SW 1271 (cell line): Measurements from ENCODE around the gene HS3ST4.

Source experiments
- DNase-seq, 2 experiments: peaks; one replicate each; lab custom pipeline; 2025; lab: John Stamatoyannopoulos, UW

Gene HS3ST4

DNA sequence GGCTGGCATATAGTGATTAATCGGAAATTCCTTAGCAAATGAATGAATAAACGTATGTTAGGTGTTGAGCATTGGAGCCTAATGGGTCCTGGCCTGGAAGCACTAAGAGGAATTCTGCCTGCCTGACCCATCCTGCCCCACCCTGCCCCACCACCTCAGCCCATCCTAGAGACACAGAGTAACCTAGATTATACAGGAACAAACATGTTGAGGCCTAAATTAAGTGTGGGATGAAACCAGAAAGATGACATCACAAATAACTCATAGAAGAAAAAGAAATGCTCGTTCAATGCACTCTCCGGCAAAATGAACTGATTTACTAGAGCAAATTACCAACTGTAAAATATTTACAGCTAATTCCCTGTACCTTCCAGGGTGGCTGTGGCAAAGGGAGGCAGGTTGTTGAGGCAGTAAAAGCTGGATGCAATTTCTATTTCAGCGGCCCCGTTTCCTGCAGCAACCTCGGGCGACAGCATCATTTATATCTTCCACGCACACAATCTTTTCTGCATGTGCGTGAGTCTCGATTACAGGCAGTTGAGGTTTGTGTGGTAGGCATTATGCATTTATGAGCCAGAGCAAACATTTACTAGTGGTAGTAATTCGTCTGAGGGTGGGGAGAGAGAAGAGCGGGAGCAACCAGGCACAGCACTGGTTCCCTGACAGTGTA, 417.2 kb downstream of the HS3ST4 start:
- DNase-seq, result no peak

DNA sequence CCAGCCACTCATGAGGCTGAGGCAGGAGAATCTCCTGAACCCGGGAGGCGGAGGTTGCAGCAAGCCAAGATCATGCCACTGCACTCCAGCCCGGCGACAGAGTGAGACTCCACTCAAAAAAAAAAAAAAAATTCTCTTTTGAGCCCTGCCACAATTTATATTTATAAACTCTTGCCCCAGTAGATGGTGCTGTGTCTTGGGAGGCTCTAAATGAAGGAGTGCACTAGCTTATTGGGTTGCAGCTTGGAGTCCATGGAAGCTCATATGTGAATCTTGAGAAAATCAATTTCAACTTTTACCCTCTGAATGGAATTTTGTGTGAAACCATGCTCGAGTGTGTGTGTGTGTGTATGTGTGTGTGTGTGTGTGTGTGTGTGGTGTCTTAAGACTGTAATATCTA, 420.1 kb downstream of the HS3ST4 start:
- no peak for DNase-seq

DNA sequence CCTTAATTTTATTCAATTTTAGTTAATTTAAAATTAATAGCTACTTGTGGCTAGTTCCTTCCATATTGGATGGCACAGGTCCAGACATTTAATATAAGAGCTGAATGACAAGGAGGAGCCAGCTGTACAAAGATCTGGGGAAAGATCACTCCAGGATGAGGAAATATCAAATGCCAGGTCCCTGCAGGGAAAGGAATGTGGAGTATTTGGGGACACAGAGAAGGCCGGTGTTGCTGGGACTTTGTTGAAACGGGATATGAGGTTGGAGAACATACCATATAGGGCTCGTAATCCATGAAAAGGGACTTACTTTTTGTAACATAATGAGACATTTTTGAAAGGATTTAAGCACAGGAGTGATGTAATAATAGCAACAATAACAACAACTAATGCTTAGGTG, 426.8 kb downstream of the HS3ST4 start:
- no peak for DNase-seq

DNA sequence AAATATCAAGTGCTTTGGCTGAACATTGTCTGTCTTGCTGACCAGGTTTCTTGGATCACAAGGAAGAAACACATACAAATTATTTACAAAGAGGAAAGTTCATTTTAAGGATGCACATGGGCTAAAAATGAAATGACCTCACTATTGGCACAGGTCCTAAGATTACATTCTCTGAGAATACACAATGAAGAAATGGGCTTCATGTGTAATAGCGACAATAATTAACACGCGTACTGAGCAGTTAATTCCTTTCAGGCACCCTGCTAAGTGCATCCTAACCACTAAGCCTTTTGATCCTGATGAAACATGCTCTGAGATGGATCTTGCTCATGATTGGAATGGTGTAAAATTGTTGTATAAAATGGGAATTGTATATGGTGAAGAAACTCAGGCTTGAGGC, 429.0 kb downstream of the HS3ST4 start:
- DNase-seq, result no peak

DNA sequence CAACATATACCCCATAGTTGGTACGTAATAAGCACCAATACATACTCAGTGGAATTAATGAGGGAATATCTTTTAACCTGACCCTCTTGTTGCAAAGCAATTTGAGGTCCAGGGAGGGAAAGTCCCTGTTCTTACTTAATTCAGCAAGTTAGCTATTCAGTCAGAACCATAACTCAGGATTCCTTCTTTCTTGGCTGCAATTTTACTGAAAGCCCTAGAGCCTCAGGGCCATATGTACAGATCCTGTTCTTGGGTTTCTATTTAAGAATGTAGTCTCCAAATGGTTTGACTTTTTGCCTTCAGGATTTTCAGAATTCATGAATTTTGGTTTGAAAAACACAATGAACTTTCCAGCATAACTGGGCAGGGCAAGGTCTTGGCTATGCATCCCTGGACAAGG, 436.5 kb downstream of the HS3ST4 start:
- no peak for DNase-seq

DNA sequence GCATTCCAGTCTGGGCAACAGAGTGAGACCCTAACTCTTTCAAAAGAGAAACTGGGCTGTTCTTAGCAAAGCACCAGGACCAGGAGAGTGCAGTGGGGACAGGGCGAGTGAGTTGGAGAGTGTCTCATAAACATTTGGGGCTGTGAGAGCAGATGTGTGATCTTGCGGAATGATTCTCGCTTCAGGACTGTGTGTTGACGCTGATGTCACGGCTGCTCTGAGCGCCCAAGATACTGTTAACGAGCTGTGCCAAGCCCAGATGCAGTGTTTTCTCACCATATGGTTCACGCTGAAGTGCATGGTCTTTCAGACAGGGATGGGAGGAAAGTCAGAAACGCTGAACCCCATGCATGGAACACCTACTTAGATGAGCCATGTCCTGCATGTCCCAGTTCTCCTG, 438.2 kb downstream of the HS3ST4 start:
- no peak for DNase-seq

DNA sequence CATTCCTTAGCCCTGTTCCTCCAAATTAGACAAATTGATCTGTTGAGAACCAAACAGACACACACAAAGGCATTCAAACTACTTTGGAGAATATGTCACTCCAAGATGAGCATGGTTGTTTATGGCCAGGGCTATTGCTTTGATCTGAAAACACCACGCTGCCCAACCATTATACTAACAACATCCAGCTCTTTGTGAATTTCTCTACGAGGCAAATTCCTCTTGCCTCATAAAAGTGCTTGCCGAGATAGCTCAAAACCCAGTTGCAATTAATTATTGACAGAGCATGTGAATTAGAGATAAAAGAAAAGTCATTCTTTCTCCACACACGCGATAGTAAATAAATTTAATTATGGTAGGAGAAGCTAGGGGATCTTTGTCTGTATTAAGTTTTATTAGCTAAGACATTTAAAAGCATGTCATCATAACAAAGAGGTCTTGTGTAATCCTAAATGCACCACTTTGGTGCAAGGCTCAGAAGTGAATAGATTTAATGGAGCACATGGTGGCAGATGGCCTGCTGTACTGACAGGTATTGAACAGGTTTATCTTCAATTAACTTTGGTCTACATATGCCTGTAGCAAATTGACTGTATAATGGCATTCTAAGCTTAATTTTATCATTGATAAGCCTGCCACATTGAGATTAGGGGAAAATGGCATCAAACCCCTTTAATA, 441.8 kb downstream of the HS3ST4 start:
- DNase-seq, result no peak

DNA sequence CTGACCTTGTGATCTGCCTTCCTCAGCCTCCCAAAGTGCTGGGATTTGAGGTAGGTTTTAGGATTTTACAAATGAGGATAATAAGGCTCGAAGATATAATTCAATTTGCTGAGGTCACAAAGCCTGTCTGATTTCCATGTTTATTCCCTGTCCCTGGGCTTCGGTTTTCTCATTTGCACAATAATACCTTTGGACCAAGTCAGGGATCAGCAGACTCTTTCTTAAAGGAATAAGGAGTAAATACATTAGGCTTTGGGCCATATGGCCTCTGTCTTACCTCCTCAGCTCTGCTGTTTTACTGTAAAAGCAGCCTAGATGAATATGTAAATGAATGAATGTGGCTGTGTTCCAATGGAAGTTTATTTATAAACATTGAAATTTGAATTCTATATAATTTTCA, 442.8 kb downstream of the HS3ST4 start:
- no peak for DNase-seq

DNA sequence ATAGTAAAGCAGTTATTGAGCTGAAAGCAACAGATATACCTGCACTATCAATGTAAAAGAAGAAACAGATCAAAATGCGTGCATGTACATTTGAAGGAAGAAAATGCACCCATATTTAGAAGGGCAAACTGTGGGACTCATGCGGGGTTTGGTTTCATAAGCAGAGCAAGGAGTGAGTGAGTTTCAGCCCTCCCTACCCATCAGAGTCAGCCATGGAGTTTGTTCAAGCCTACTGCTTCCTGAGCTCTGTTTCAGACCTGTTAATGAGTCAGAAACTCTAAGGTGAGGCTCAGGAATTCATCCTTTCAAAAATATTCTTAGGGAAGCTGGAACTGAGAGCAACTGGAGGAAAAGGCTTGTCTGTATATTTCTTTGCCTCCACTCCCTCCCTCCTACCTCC, 446.2 kb downstream of the HS3ST4 start:
- no peak for DNase-seq

DNA sequence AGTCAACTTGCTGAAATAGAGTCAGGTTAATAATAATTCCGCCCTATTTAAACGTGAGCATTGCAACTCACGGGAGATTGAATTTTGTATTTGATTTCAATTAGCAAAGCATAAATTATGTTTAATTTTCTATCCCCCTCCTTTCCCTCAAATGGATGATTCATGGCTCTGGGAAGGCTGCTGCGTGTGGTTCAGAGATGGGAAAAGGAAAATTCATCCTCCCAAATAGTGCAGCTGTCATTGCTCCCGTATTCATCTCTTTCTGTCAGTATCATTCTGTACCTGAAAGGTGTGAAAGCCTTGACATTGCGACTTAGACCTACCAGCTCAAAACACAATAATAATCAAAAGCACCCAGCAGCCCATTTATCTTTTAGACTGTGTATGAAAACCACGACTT, 447.3 kb downstream of the HS3ST4 start:
- no peak for DNase-seq

DNA sequence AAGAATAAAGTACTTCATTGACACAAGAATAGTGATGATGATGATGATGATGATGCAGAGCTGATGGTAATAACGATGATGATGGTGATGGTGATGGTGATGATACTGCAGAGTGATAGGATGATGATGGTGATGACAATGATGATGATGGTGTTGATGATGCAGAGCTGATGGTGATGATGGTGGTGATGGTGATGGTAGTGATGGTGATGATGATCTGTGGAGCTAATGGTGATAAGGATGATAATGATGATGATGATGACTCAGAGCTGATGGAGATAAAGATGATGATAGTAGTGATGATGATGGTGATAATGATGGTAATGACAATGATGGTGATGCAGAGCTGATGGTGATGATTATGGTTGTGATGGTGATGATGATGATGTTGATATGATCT, 448.1 kb downstream of the HS3ST4 start:
- no peak for DNase-seq

DNA sequence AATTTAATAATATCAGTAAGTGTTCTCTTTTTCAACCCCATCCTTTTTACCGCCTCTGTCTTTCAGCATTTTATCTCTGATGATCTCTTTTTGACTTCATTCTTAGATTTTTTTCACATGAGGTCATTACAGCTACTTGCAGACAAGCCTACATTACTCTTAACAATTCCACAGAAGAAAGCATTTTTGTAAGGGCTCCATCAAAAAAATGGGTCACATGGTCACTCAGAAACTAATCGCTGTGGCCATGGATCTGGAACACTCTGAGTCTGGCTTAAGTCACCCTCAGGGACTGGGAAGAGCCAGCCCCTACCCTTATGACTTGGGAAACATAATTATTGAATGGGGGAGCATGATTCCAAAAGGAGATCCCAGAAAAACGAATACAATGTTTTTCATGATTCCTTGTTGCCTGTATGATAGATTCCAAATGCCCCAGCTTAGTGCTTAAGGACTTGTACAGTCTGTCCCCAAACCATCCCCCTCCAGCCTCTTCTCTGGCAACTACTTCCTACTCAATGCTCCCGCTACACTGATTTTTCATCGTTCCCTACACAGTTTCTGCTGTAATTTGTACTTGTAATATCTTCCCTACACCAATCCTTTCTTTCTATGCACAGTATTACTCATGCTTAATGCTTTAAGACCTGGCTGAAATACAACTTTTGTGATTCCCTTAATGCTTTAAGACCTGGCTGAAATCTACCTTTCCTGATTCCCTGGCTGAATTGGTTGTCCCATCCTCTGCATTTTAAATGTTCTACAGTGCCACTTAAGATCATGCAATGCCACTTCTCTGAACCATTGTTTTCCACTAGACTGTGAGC, 457.8 kb downstream of the HS3ST4 start:
- DNase-seq, result no peak

DNA sequence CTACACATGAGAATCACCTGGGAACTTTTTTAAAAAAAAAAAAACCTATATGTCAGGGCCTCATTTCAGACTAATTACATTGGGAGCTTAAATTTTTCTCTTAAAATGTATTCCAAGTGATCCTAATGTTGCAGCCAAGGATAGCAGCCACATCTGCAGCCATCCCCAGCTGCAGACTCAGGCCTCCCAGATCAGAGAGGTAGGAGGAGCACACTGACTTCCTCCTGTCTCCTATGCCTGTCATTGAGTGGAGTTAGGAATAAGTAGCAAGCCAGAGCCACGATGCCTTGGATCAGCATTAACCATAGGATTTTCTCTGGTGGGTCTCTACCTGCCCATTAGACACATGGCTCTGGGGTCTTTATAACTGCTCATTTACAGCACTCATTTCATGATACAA, 463.5 kb downstream of the HS3ST4 start:
- no peak for DNase-seq

DNA sequence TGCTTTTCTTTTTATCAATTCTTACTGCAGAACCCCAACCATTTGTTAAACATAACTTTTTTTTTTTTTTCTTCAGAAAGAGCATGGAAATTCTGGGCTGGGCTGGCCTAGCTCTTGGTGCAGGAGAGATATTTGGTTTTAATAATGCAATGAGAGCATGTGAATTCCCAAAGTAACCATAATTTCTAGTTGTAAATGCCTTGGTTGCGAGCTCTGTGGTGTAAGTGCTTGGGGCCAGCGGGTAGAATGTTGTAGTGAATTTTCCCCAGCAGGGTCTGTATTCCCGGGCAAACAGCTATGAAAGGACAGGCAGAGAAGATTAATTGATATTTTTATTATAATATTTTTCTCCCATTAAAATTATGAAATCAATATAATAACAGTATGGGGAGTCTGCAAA, 465.6 kb downstream of the HS3ST4 start:
- DNase-seq, result no peak

DNA sequence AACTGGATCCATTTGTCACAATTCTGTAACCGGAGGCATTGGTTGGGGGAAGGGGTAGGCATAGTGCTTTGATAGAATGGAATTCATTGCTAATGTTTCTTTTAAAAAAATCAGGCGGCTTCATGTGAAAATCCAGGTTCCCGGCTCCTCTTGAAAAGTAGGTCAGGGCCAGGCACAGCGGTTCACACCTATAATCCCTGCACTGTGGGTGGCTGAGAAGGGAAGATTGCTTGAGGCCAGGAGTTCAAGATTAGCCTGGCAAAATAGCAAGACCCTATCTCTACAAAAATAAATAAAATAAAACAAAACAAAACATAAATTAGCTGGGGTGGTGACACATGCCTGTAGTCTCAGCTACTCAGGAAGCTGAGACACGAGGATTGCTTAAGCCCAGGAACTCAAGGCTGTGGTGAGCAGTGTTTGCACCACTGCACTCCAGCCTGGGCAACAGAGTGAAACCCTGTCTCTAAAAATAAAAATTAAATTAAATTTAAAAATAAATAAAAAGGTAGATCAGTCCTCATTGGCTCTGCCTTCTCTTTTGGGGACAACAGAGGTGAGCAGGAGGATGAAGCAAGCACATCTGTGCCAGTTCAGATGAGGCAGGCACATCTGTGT, 466.5 kb downstream of the HS3ST4 start:
- DNase-seq, result no peak

DNA sequence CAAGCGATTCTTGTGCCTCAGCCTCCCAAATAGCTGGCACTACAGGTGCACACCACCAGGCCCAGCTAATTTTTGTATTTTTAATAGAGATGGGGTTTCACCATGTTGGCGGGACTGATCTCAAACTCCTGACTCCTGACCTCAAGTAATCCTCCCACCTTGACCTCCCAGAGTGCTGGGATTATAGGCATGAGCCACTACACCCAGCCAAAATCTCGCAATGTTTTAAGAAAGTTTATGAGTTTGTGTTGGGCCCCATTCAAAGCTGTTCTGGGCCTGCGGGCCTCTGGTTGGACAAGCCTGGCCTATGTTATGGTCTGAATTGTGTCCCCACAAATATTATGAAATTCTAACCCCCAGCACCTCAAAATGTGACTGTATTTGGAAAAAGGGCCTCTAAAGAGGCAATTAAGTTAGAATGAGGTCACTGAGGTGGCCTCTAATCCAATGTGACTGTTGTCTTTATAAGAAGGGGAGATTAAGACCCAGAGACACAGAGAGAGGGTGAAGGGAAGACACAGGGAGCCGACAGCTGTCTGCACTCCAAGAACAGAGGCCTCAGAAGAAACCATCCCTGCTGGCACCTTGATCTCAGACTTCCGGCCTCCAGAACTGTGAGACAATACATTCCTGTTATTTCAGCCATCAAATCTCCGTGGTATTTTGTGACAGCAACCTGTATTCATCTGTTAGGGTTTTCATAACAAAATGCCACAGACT, 469.9 kb downstream of the HS3ST4 start:
- no peak for DNase-seq

DNA sequence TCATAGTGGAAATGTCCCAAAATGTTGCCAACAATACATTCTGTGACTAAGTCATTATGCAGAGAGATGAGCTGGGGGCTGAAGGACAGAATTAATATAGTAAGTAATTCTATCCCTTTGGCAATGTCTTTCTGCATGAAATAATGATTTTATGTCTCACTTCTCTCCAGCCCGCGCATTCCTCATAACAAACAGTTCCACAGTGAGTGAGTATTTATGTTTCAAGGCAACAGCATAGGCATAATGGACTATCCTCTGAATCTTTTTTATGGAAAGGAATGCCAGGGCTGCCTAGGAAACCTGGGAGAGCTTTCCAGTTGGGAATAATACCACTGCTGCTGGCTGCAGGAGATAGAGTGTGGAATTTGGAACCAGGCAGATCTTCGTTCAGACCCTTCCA, 477.7 kb downstream of the HS3ST4 start:
- DNase-seq, result no peak

DNA sequence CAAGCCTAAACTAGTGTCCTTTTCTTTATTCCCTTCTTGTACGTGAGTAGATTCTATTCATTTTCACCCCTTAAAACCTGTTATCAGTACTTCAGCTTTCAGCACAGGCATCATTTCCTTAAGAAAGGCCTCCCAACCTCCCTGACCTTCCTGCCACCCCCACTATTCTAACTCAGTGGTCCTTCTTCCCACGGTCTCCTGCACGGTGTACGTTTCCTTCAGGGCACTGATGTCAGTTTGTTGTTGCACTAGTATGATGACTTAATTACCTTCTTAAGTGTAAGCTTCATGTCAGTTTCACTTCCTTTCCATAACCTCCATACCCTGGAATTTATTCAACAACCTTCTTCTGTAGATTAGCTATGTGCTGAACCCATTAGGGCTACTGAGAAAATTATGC, 484.2 kb downstream of the HS3ST4 start:
- DNase-seq, result no peak

DNA sequence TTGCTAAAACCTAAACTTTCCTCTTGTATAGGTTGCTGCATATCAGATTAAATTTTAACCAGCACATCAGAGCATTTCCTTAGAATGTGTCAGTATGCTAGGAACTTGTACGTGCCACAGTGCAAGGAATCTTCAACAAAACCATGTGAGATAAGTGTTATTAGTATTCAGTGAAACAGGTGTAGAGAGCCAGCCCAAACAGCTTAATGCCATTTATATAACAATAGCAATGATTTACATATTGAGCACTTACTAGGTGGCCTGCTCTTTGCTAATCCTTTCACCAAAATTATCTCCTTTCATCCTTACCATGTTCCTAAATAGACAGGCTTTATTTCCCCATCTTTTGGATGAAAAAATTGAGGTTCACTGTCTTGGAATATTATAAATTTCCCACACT, 485.7 kb downstream of the HS3ST4 start:
- no peak for DNase-seq

DNA sequence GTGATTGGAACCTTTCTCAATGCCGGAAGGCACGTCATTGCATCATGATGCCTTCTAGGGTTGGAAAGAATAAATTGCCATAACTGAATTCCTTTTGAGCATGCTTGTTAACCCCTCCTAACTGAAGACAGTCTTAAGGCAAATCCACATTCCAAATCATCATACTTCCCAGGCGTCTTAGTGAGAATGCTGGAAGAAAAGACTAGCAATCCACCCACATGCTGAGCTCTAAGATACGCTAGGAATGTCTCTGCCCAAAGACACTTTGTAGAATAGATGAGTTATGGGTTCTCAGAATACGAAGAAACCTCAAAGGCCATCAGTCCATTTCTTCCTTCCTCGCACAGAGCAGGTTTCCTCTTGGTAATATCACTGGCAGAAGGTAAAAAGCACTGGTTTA, 486.5 kb downstream of the HS3ST4 start:
- no peak for DNase-seq

DNA sequence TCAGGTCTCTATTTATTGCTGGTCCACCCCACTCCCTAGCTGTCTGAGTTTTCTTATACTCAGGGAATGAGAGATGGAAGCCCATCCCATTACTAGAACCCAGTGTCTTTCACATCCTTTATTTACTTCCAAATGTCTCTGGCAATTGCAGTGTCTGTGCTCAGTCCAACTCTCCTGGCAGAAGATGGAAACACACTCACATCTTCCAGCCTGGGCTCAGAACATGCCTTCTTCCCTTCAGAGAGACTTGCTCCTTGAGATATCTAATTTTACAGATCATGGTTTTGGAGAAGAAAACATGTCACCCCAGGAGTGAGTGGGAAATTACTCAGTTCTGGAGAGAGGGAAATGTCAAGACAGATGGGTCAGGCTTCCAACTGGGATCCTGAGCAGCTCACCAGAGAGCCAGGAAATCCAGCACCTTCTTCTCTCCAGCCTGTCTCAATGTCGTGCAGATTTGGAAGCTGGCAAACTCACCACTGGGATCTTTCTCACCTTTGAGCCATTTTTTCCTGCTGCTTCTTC, 494.4 kb downstream of the HS3ST4 start:
- no peak for DNase-seq
